GM15510 (cell line): Measurements from ENCODE around the gene CCNY.

Source experiments
- POLR2A ChIP-seq: IDR thresholded peaks from 3 replicates; pipeline ENCODE4 v1.6.1; 2011; ENCODE audit warnings: borderline replicate concordance; ENCODE audit not compliant: insufficient read length; ENCODE audit errors: extremely low read depth

Gene CCNY

DNA sequence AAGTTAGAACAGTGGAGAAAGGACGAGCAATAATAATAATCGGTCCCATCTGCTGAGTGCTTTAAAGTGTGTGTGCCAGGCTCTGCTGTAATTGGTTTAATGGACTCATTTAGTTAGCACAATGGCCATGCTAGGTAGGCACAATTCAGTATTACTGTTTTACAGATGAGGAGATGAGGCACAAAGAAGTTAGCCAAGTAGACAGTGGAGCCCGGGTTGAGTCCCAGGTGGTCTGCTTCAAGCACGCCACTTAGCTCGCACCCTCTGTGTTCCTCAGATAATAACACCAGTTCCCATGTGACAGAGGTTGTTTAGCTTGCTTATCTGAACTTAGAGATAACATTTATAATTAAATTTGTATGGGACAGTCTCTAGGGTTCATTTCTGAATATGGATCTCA lies 167.3 kb downstream of the CCNY start:
- TF ChIP-seq POLR2A = no peak

DNA sequence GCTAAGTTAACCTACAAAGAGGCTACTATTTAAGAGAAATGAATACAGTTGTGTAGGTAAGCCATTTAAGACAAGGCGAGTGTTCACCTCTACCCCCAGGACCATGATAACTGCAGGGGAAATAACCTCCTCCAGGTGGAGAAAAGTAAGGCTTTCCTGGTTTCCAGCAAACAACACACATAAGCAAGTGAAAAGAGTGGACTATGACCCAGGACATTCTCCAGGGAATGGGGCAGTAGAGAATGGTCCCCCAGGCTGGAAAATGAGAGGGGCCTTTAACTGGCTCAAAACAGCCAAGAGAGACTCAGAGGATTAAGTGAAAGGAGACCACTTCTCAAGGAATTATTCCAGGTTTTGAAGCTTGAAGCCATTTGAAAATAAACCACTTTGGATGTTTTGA lies 167.8 kb downstream of the CCNY start:
- no peak for TF ChIP-seq POLR2A

- no peak for TF ChIP-seq POLR2A
Measured at GRCh38 chr10:35505241-35505873, 169.0 kb downstream of the CCNY start.

GRCh38 chr10:35506741-35507140 lies 170.4 kb downstream of the CCNY start:
- TF ChIP-seq POLR2A = no peak

- TF ChIP-seq POLR2A = no peak
Measured at GRCh38 chr10:35507519-35508109, 171.3 kb downstream of the CCNY start.

- no peak for TF ChIP-seq POLR2A
Measured at GRCh38 chr10:35508647-35509046, 172.3 kb downstream of the CCNY start.

GRCh38 chr10:35510891-35511290 lies 174.6 kb downstream of the CCNY start:
- TF ChIP-seq POLR2A = no peak

DNA sequence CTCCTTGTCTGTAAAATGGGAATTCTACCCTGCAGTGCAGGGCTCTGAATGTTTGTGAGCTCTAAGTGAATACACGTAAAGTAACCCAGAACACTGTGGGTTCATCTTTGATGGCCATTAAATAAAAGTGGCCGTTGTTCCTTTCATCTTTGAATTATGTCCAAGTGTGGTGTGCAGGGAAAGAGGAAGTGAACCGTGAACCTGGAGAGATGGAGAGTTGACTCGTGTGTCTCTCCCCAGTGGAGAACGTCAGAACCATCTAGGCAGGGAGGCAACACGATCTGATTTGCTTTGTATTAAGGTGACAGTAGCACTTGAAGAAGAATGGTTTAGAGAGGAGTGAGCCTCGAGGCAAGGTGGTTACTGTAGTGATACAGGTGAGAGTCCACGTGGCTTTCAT lies 175.3 kb downstream of the CCNY start:
- TF ChIP-seq POLR2A = no peak

DNA sequence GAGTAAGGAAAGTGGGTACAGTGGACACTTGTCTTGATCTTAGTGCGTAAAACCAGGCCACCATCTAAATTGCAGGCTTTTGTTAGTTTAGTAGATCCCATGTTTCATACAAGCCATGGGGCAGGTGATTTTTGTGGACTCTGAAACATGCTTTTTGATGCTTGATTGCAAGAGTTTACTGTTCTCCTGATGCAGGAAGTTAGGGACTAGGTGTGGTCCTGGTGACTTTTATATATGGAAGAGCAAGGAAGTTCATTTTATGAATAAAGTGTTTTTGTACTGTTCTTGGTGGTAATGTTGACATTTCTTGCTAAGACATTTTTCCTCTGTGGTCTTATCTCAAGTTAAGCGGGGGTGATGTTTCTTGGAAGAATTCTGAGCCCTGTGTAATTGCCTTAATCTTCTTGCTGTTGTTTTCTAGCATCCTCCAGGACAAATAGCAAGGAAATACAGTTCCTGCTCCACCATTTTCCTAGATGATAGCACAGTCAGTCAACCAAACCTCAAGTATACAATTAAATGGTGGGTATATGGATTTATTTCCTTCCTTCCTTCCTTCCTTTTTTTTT lies 179.9 kb downstream of the CCNY start:
- TF ChIP-seq POLR2A = no peak

- TF ChIP-seq POLR2A = no peak
Measured at GRCh38 chr10:35517431-35518181, 181.3 kb downstream of the CCNY start.

GRCh38 chr10:35520996-35521395 lies 184.7 kb downstream of the CCNY start:
- TF ChIP-seq POLR2A = no peak

DNA sequence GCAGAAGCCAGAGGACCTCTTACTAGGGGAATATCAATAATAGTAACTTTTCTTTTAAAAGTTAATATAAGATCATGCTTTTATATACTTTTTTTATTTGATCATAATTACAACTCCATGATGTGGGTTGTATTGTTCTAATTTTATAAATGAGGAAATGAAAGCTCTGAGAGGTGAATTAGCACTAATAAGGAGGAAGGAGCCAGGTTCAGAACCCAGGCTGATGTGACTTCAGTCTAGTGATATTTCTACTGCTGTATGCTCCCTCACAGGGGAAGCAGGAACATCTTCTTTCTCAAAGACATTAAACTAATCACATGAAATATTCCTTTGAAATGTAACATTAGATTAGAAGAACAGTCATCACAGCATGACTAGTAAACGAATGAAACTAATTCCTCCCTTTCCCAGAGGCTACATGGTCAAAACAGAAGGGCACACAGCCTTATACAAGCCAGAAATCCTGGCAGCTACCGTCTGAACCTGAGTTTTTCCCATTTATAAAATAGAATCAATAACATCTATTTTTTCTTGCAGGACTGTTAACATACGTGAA lies 187.4 kb downstream of the CCNY start:
- TF ChIP-seq POLR2A = no peak

- TF ChIP-seq POLR2A = no peak
Measured at GRCh38 chr10:35526746-35527145, 190.4 kb downstream of the CCNY start.

DNA sequence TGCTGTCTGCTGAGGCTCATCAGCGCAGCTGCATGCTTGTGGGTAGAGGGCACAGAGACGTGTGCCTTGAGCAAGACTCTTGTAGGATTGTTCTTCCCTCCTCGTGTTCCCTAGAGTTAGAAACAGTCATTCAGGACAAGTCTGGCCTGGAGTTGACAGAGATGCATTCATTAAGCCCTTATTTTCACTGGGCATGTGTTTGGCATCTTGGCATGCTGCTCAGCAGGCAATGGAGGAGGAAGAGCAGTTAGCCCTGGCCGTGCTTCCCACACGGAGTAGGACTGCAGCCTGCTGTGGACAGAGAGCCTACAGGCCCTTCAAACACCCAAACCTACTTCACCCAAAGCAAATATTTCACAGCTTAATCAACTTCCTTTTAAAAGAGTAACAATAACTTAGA lies 195.8 kb downstream of the CCNY start:
- TF ChIP-seq POLR2A = no peak

GRCh38 chr10:35533565-35533964 lies 197.3 kb downstream of the CCNY start:
- no peak for TF ChIP-seq POLR2A

- TF ChIP-seq POLR2A = no peak
Measured at GRCh38 chr10:35535136-35535535, 198.8 kb downstream of the CCNY start.

- TF ChIP-seq POLR2A = no peak
Measured at GRCh38 chr10:35536789-35537188, 200.5 kb downstream of the CCNY start.
